ENCODE results near the gene CACNA1C.

CACNA1C gene

GRCh38 chr12:2168808-2169207, 116.0 kb downstream of the CACNA1C start:
- DNase-seq (ENCODE audit: low spot score) (peak; percentile 60), FAIRE-seq (peak; percentile 17)

- FAIRE-seq (no peak), DNase-seq (ENCODE audit: low spot score) (no peak)
Measured at GRCh38 chr12:2169489-2169888, 116.7 kb downstream of the CACNA1C start.

GRCh38 chr12:2169940-2170339, 117.2 kb downstream of the CACNA1C start:
- no peak for FAIRE-seq
- no peak for DNase-seq (ENCODE audit: low spot score)

- DNase-seq (ENCODE audit: low spot score) (no peak), FAIRE-seq (no peak)
Measured at GRCh38 chr12:2170376-2170775, 117.6 kb downstream of the CACNA1C start.

- DNase-seq (ENCODE audit: low spot score): no peak
Measured at GRCh38 chr12:2171672-2172426, 119.1 kb downstream of the CACNA1C start.

GRCh38 chr12:2172491-2173214, 119.9 kb downstream of the CACNA1C start:
- DNase-seq (ENCODE audit: low spot score): no peak
- FAIRE-seq: no peak

More at GRCh38 chr12:2171672-2172426, 119.1 kb downstream of the CACNA1C start:
- no peak for FAIRE-seq

GRCh38 chr12:2173971-2174370, 121.2 kb downstream of the CACNA1C start:
- FAIRE-seq: no peak
- DNase-seq (ENCODE audit: low spot score): no peak

- FAIRE-seq: no peak
- DNase-seq (ENCODE audit: low spot score): no peak
Measured at GRCh38 chr12:2177003-2177402, 124.2 kb downstream of the CACNA1C start.

GRCh38 chr12:2177751-2178150, 125.0 kb downstream of the CACNA1C start:
- FAIRE-seq (no peak), DNase-seq (ENCODE audit: low spot score) (no peak)

GRCh38 chr12:2179058-2179457, 126.3 kb downstream of the CACNA1C start:
- FAIRE-seq: no peak

GRCh38 chr12:2179953-2180736, 127.4 kb downstream of the CACNA1C start:
- FAIRE-seq (peak; percentile 69), DNase-seq (ENCODE audit: low spot score) (peak; percentile 53)

More at GRCh38 chr12:2179058-2179457, 126.3 kb downstream of the CACNA1C start:
- DNase-seq (ENCODE audit: low spot score): no peak

- FAIRE-seq (no peak), DNase-seq (ENCODE audit: low spot score) (no peak)
Measured at GRCh38 chr12:2180737-2181082, 127.9 kb downstream of the CACNA1C start.

GRCh38 chr12:2183556-2184541, 131.1 kb downstream of the CACNA1C start:
- DNase-seq (ENCODE audit: low spot score): no peak
- FAIRE-seq: no peak

- FAIRE-seq (no peak), DNase-seq (ENCODE audit: low spot score) (no peak)
Measured at GRCh38 chr12:2185751-2186341, 133.1 kb downstream of the CACNA1C start.

- FAIRE-seq (no peak), DNase-seq (ENCODE audit: low spot score) (no peak)
Measured at GRCh38 chr12:2187195-2187945, 134.6 kb downstream of the CACNA1C start.

GRCh38 chr12:2190085-2190484, 137.3 kb downstream of the CACNA1C start:
- FAIRE-seq: no peak

GRCh38 chr12:2190896-2191533, 138.2 kb downstream of the CACNA1C start:
- no peak for DNase-seq (ENCODE audit: low spot score)
- FAIRE-seq: no peak

More at GRCh38 chr12:2190085-2190484, 137.3 kb downstream of the CACNA1C start:
- DNase-seq (ENCODE audit: low spot score): no peak

GRCh38 chr12:2191534-2192153, 138.9 kb downstream of the CACNA1C start:
- DNase-seq (ENCODE audit: low spot score): no peak
- FAIRE-seq: no peak

GRCh38 chr12:2192231-2192630, 139.4 kb downstream of the CACNA1C start:
- DNase-seq (ENCODE audit: low spot score) (no peak), FAIRE-seq (no peak)
